Fibroblast of lung (primary cell): ENCODE measurements around the gene GHRHR. TPM values are rescaled to one million over a fixed set of nuclear protein-coding genes. Genes with fewer than 3 reads are reported as not detected.
A peak's percentile ranks its signal among the peaks of the same experiment; 100 is the strongest.

Experiments used
- DNase-seq, 2 donors: peaks; one replicate each; pipeline versions ENCODE4 v3.0.0 to v3.0.0-alpha.2; 2010; ENCODE audit warnings: low read depth in 2 of 2
- H2AFZ ChIP-seq: 2 replicates; pipeline ENCODE4 v1.5.1; 2012; ENCODE audit warnings: low read length, control low read depth, inconsistent platforms
- H3K27ac ChIP-seq: 2 replicates; pipeline ENCODE4 v1.5.1; 2011; ENCODE audit warnings: low read length, control low read depth; ENCODE audit not compliant: insufficient read depth
- H3K27me3 ChIP-seq: 2 replicates; pipeline ENCODE4 v1.5.1; 2011; ENCODE audit warnings: mild to moderate bottlenecking, low read length; ENCODE audit not compliant: control insufficient read depth, insufficient read depth
- H3K36me3 ChIP-seq: 2 replicates; pipeline ENCODE4 v1.5.1; 2011; ENCODE audit warnings: low read length; ENCODE audit not compliant: control insufficient read depth, insufficient read depth
- H3K4me1 ChIP-seq: 2 replicates; pipeline ENCODE4 v1.5.1; 2011; ENCODE audit warnings: low read length; ENCODE audit not compliant: control insufficient read depth, insufficient read depth; ENCODE audit errors: extremely low read depth
- H3K4me2 ChIP-seq: 2 replicates; pipeline ENCODE4 v1.5.1; 2011; ENCODE audit warnings: low read length, control low read depth; ENCODE audit not compliant: insufficient read depth; ENCODE audit errors: extremely low read depth
- H3K4me3 ChIP-seq, 4 experiments: fragments of 200-600 bp in 1 of 4; sonication (generic) in 1 of 4; replicated peaks in 1 of 4; 2 replicates each; pipeline ENCODE4 v1.5.1; 2011 to 2016; ENCODE audit warnings: low read length in 4 of 4, low read depth in 3 of 4, mild to moderate bottlenecking in 3 of 4, control low read depth in 2 of 4, inconsistent platforms in 1 of 4, mixed read lengths in 1 of 4; ENCODE audit not compliant: insufficient read depth in 1 of 4; ENCODE audit errors: control extremely low read depth in 1 of 4
- H3K79me2 ChIP-seq: 2 replicates; pipeline ENCODE4 v1.5.1; 2012; ENCODE audit warnings: mild to moderate bottlenecking, low read length, inconsistent platforms; ENCODE audit not compliant: control insufficient read depth, insufficient read depth
- H3K9ac ChIP-seq: 2 replicates; pipeline ENCODE4 v1.5.1; 2011; ENCODE audit warnings: mild to moderate bottlenecking, low read length, control low read depth; ENCODE audit not compliant: insufficient read depth
- H3K9me3 ChIP-seq: 2 replicates; pipeline ENCODE4 v1.5.1; 2012; ENCODE audit warnings: low read depth, low read length; ENCODE audit not compliant: control insufficient read depth, insufficient read depth
- H4K20me1 ChIP-seq: 2 replicates; pipeline ENCODE4 v1.5.1; 2011; ENCODE audit warnings: low read length; ENCODE audit not compliant: control insufficient read depth, insufficient read depth; ENCODE audit errors: extremely low read depth
- CTCF ChIP-seq, 2 donors: IDR thresholded peaks in 1 of 2; conservative IDR thresholded peaks in 1 of 2; 1 replicate in 1 of 2; 2 replicates in 1 of 2; pipeline ENCODE4 v1.5.1; 2011 to 2012; ENCODE audit warnings: low read length in 2 of 2, control low read depth in 1 of 2, inconsistent platforms in 1 of 2, low read depth in 1 of 2, mild to moderate bottlenecking in 1 of 2
- EZH2 ChIP-seq: IDR thresholded peaks from 2 replicates; pipeline ENCODE4 v1.5.1; 2012; ENCODE audit warnings: low read length, control low read depth, mild to moderate bottlenecking; ENCODE audit errors: missing control alignments
- polyA plus RNA-seq, 2 donors: library from polyadenylated mRNA; depleted of rRNA in 1 of 2; stranded (reverse) in 1 of 2; unstranded in 1 of 2; fragments of >200 nt; gene quantifications; 2 replicates each; pipeline ENCODE4 v1.2.1, GENCODE V29; 2011 to 2012; ENCODE audit warnings: missing spikeins in 1 of 2
- total RNA-seq: library from RNA; depleted of rRNA; stranded (reverse); fragments of >200 nt; gene quantifications from 2 replicates; pipeline ENCODE4 v1.2.1, GENCODE V29; 2014

The GHRHR gene
- total and polyA plus RNA-seq, 2 donors (not counting 1 experiment from before 2014, with no cell fraction given): not detected

GRCh38 chr7:30920584-30921539, 42.9 kb upstream of the GHRHR start:
- H3K27me3 ChIP-seq: no peaks in the 10 kb centered on the region
- H3K9me3 ChIP-seq: no peaks in the 10 kb centered on the region
- peaks cover 9% of the 10 kb centered on the region for H3K4me1 ChIP-seq
- H3K79me2 ChIP-seq: no peaks in the 10 kb centered on the region
- H3K27ac ChIP-seq: no peak overlapping the region
- no peak for TF ChIP-seq EZH2
- no peak for TF ChIP-seq CTCF (conservative IDR thresholded peaks at IDR 0.05 in 1 of 2, IDR thresholded peaks at IDR 0.05 in 1 of 2; ENCODE audit: low read depth in 1 of 2, low read length in 2 of 2)
- no peak overlapping the region for H3K4me2 ChIP-seq
- H3K4me3 ChIP-seq: no peak overlapping the region
- DNase-seq: peak; percentile 30 to 74
- no peaks in the 10 kb centered on the region for H3K36me3 ChIP-seq
- H4K20me1 ChIP-seq: no peaks in the 10 kb centered on the region
- peak overlapping the region; percentile 7 for H3K9ac ChIP-seq
- peak overlapping the region; percentile 64 for H2AFZ ChIP-seq

- no peaks in the 10 kb centered on the region for H3K79me2 ChIP-seq
- no peak for DNase-seq
- no peak overlapping the region for H3K4me2 ChIP-seq
- H3K36me3 ChIP-seq: no peaks in the 10 kb centered on the region
- H3K27ac ChIP-seq: no peak overlapping the region
- peak overlapping the region; percentile 64 for H2AFZ ChIP-seq
- no peak overlapping the region for H3K4me3 ChIP-seq
- peak overlapping the region; percentile 7 for H3K9ac ChIP-seq
- no peaks in the 10 kb centered on the region for H4K20me1 ChIP-seq
- no peaks in the 10 kb centered on the region for H3K9me3 ChIP-seq
- TF ChIP-seq EZH2 (no peak), CTCF (conservative IDR thresholded peaks at IDR 0.05 in 1 of 2, IDR thresholded peaks at IDR 0.05 in 1 of 2; ENCODE audit: low read depth in 1 of 2, low read length in 2 of 2) (no peak)
- no peaks in the 10 kb centered on the region for H3K27me3 ChIP-seq
- H3K4me1 ChIP-seq: peaks cover 9% of the 10 kb centered on the region
These were observed 42.0 kb upstream of the GHRHR start for GRCh38 chr7:30921540-30922401.

- H4K20me1 ChIP-seq: no peaks in the 10 kb centered on the region
These were observed 41.2 kb upstream of the GHRHR start for GRCh38 chr7:30922596-30922995.

More at GRCh38 chr7:30922596-30922995, 41.2 kb upstream of the GHRHR start:
- Histone ChIP-seq H3K27me3 (no peaks in the 10 kb centered on the region), H3K9me3 (no peaks in the 10 kb centered on the region), H3K36me3 (no peaks in the 10 kb centered on the region), H3K9ac (no peak overlapping the region), H3K4me3 (no peak overlapping the region), H3K4me2 (no peak overlapping the region), H3K79me2 (no peaks in the 10 kb centered on the region), H3K27ac (no peak overlapping the region), H2AFZ (no peak overlapping the region), H3K4me1 (peaks cover 9% of the 10 kb centered on the region)
- DNase-seq: no peak
- TF ChIP-seq EZH2: no peak
- TF ChIP-seq CTCF (conservative IDR thresholded peaks at IDR 0.05 in 1 of 2, IDR thresholded peaks at IDR 0.05 in 1 of 2; ENCODE audit: low read depth in 1 of 2, low read length in 2 of 2): no peak
